Erythroblast (primary cell): ENCODE measurements around the gene DDX39B.

Source experiments
- GATA1 ChIP-seq: IDR thresholded peaks from 2 replicates; pipeline ENCODE4 v1.6.1; 2011; ENCODE audit warnings: low read depth, mild to moderate bottlenecking, control low read depth, low read length, moderate library complexity
- POLR2A ChIP-seq: IDR thresholded peaks from 2 replicates; pipeline ENCODE4 v1.6.1; 2011; ENCODE audit warnings: mild to moderate bottlenecking, low read length

DNA sequence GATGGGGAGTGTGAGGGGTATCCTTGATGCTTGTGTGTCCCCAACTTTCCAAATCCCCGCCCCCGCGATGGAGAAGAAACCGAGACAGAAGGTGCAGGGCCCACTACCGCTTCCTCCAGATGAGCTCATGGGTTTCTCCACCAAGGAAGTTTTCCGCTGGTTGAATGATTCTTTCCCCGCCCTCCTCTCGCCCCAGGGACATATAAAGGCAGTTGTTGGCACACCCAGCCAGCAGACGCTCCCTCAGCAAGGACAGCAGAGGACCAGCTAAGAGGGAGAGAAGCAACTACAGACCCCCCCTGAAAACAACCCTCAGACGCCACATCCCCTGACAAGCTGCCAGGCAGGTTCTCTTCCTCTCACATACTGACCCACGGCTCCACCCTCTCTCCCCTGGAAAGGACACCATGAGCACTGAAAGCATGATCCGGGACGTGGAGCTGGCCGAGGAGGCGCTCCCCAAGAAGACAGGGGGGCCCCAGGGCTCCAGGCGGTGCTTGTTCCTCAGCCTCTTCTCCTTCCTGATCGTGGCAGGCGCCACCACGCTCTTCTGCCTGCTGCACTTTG lies 33.6 kb upstream of the DDX39B start, which contains the start of gene TNF:
- TF ChIP-seq POLR2A: peak; percentile 40
- TF ChIP-seq GATA1: no peak
